Memory B cell (primary cell): ENCODE data around the gene FARP1.

Experiments
- ATAC-seq: fragments of 150-1000 bp; cut with Tn5 transposase; 2 replicates; pipeline ENCODE4 v1.10.0; 2021; ENCODE audit warnings: low read depth, mild to moderate bottlenecking, moderate library complexity
- DNase-seq, 2 donors: peaks; one replicate each; pipeline ENCODE4 v3.0.0; 2022; ENCODE audit warnings: low spot score in 2 of 2
- H3K27ac Mint-ChIP-seq: one replicate; pipeline ENCODE4 v1.8.0; 2022; ENCODE audit warnings: mild to moderate bottlenecking, moderate library complexity, mixed read lengths
- H3K27me3 Mint-ChIP-seq: one replicate; pipeline ENCODE4 v1.8.0; 2022; ENCODE audit warnings: mixed read lengths
- H3K36me3 Mint-ChIP-seq: one replicate; pipeline ENCODE4 v1.8.0; 2022; ENCODE audit warnings: mild to moderate bottlenecking, mixed read lengths
- H3K4me1 Mint-ChIP-seq: one replicate; pipeline ENCODE4 v1.8.0; 2022; ENCODE audit warnings: mixed read lengths
- H3K4me3 Mint-ChIP-seq: one replicate; pipeline ENCODE4 v1.8.0; 2022; ENCODE audit warnings: mild to moderate bottlenecking, moderate library complexity, mixed read lengths
- H3K9me3 Mint-ChIP-seq: one replicate; pipeline ENCODE4 v1.8.0; 2022; ENCODE audit warnings: mixed read lengths

FARP1 gene

GRCh38 chr13:98489446-98490194 lies 346.7 kb downstream of the FARP1 start:
- no peak overlapping the region for H3K4me3 Mint-ChIP-seq

DNA sequence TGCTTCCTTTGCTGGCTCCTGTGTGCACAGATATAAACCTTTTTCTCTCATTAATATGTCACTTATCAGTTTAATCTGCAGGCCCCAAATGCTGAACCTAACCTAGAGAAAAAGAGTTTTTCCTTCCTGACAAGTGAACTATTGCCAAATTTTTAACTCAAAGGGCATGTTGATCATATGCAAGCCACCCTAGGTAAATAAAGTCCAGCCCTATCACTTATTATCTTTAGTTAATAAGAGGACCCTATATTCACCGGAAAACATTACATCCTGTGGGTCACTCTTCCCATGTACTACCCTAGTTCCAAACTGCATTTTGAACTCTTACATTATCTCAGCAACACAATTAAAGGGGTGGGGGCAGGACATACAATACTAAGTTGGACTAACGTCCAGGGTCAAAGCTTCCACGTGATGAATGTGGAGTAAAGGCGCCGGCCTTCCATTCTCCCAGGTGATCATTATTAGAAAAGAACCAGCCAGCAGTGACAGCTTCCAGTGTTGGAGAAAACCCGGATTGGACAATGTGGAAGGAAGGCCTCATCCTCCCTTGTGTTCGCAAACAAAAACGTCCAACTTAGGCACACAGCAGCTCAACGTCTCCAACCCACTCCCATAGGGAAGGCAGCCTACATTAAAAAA lies 347.4 kb downstream of the FARP1 start:
- no peaks in the 10 kb centered on the region for H3K27me3 Mint-ChIP-seq
- peaks cover 68% of the 10 kb centered on the region for H3K4me1 Mint-ChIP-seq
- H3K27ac Mint-ChIP-seq = no peak overlapping the region
- H3K4me3 Mint-ChIP-seq = no peak overlapping the region
- ATAC-seq (no peak), DNase-seq (no peak)
- peaks cover 10% of the 10 kb centered on the region for H3K36me3 Mint-ChIP-seq
- H3K9me3 Mint-ChIP-seq = no peaks in the 10 kb centered on the region

More at GRCh38 chr13:98489446-98490194, 346.7 kb downstream of the FARP1 start:
- Mint-ChIP-seq H3K27ac (peak overlapping the region; percentile 70), H3K36me3 (peaks cover 10% of the 10 kb centered on the region), H3K27me3 (no peaks in the 10 kb centered on the region), H3K9me3 (no peaks in the 10 kb centered on the region), H3K4me1 (peaks cover 69% of the 10 kb centered on the region)
- no peak for ATAC-seq
- no peak for DNase-seq

DNA sequence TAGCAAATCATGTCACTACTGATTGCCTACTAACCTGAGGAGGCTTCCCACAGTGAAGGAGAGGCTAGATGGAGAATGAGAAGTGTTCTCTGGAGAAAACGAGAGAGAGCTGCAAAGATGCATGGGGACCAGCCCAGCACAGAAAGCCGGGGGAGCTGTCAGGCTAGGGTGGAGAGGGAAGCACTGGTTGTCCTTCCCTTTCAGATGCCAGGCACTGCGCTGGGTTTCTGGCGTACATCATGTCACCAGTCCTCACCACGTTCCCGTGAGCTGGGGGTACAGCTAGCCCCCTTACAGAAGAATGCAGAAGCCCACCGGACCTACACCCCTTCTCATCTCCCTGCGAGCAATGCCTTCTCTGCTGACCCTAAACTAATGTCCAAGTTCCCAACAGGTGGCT lies 348.0 kb downstream of the FARP1 start:
- Mint-ChIP-seq H3K9me3 (no peaks in the 10 kb centered on the region), H3K36me3 (peaks cover 10% of the 10 kb centered on the region), H3K27me3 (no peaks in the 10 kb centered on the region), H3K4me1 (peaks cover 64% of the 10 kb centered on the region), H3K27ac (no peak overlapping the region), H3K4me3 (no peak overlapping the region)
- no peak for ATAC-seq
- no peak for DNase-seq

DNA sequence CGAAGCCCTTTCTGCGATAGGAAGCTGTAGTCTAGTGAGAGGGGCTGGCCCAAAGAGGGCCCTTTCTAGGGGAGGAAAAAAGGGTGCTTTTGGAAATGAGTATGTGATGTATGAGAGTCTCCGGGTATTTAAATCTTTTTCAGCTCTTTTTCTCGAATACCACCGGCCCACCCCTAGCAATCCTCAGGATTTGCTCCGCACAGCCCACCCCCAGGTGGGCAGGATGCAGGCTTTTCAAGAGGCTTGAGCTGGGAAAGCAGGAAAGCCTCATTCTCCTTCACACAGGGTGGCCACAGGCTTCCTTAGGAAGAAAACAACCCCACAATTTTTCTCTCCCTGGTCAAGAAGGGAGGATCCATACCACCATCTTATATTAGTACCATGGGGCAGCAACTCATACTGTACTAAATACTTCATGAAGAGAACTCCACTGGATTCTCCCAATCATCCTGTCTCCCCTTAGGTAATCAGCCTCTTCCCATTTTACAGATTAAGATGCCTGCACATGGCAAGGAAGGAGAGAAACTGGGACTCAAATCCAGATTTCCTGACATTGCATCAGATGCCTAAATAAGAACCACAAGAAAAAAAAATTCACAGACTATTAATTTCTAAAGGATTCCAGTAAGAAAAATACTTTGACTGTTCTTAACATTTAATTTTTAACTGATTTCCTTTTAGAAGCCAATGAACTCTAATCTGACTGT lies 349.6 kb downstream of the FARP1 start:
- H3K27ac Mint-ChIP-seq = no peak overlapping the region
- ATAC-seq = no peak
- H3K36me3 Mint-ChIP-seq = peaks cover 11% of the 10 kb centered on the region
- DNase-seq = no peak
- peaks cover 64% of the 10 kb centered on the region for H3K4me1 Mint-ChIP-seq
- H3K9me3 Mint-ChIP-seq = no peaks in the 10 kb centered on the region
- no peaks in the 10 kb centered on the region for H3K27me3 Mint-ChIP-seq
- H3K4me3 Mint-ChIP-seq = no peak overlapping the region

- Mint-ChIP-seq H3K4me1 (peaks cover 64% of the 10 kb centered on the region), H3K27me3 (no peaks in the 10 kb centered on the region), H3K9me3 (no peaks in the 10 kb centered on the region), H3K36me3 (peaks cover 15% of the 10 kb centered on the region), H3K27ac (no peak overlapping the region), H3K4me3 (no peak overlapping the region)
- ATAC-seq (no peak), DNase-seq (no peak)
Observed at GRCh38 chr13:98493042-98493712, 350.3 kb downstream of the FARP1 start.

DNA sequence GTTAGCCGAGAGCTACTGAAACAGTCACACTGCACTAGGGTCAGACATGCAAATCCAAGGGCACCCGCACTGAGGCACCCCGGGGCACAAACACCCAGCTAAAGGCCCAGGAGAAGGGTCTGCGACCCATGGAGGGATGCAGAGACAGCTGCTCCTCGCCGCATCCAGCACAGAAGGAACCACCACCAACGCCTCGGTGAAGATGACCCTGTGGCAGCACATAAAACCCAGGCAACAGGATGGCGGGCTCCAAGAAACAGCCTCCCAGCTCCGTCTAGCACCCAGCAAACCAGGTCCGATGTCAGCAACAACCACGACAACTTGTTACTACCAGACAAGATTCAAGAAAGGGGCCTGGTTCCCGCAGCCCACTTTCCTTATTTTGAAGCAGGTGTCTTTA lies 351.9 kb downstream of the FARP1 start:
- Mint-ChIP-seq H3K36me3 (peaks cover 15% of the 10 kb centered on the region), H3K4me1 (peaks cover 55% of the 10 kb centered on the region), H3K9me3 (no peaks in the 10 kb centered on the region), H3K27ac (peak overlapping the region; percentile 35), H3K4me3 (no peak overlapping the region), H3K27me3 (no peaks in the 10 kb centered on the region)
- ATAC-seq (no peak), DNase-seq (no peak)

- H3K4me1 Mint-ChIP-seq = peaks cover 47% of the 10 kb centered on the region
- no peak overlapping the region for H3K4me3 Mint-ChIP-seq
- H3K27me3 Mint-ChIP-seq = no peaks in the 10 kb centered on the region
- H3K27ac Mint-ChIP-seq = peak overlapping the region; percentile 79
- no peaks in the 10 kb centered on the region for H3K9me3 Mint-ChIP-seq
- no peak for DNase-seq
- H3K36me3 Mint-ChIP-seq = peaks cover 12% of the 10 kb centered on the region
- ATAC-seq = no peak
Observed at GRCh38 chr13:98495627-98496478, 353.0 kb downstream of the FARP1 start.

DNA sequence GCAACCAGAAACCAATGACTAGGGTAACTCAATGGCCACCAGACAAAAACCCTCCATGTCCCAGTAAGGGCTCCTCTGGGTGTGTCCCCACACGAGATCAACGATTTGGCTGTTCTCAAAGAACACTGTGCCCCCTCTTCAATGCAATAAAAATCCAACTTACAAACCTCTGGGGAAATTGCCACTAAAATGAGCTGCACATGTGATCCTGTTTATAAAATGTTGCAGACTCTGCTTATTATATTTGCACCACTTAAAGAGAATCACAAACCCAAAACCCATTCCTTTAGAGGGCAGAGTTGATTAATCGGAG lies 353.5 kb downstream of the FARP1 start:
- H3K27me3 Mint-ChIP-seq = no peaks in the 10 kb centered on the region
- peaks cover 44% of the 10 kb centered on the region for H3K4me1 Mint-ChIP-seq
- peaks cover 10% of the 10 kb centered on the region for H3K36me3 Mint-ChIP-seq
- DNase-seq (no peak), ATAC-seq (no peak)
- H3K27ac Mint-ChIP-seq = no peak overlapping the region
- H3K9me3 Mint-ChIP-seq = no peaks in the 10 kb centered on the region
- H3K4me3 Mint-ChIP-seq = no peak overlapping the region

DNA sequence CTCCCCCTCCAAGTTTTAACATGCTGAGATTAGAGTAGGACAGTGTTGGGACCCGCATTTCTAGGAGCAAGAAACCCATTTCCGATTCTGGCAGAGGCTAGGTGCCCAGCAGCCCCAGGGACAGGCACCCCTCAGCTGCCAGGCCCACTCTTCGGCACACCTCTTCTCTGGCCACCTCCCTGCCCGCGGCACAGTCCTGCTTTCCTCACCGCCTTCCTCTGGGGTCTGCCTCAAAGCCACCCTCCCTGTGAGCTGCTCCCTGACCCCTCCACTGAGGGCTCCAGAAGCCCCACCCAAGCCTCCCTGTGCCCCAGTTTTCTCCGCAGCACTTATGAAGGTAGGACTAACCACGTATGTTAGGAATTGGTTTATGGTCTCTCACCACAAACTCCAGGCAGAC lies 354.1 kb downstream of the FARP1 start:
- H3K9me3 Mint-ChIP-seq = no peaks in the 10 kb centered on the region
- ATAC-seq (no peak), DNase-seq (no peak)
- H3K4me3 Mint-ChIP-seq = no peak overlapping the region
- H3K27me3 Mint-ChIP-seq = no peaks in the 10 kb centered on the region
- peak overlapping the region; percentile 72 for H3K27ac Mint-ChIP-seq
- peaks cover 45% of the 10 kb centered on the region for H3K4me1 Mint-ChIP-seq
- H3K36me3 Mint-ChIP-seq = peaks cover 9% of the 10 kb centered on the region

DNA sequence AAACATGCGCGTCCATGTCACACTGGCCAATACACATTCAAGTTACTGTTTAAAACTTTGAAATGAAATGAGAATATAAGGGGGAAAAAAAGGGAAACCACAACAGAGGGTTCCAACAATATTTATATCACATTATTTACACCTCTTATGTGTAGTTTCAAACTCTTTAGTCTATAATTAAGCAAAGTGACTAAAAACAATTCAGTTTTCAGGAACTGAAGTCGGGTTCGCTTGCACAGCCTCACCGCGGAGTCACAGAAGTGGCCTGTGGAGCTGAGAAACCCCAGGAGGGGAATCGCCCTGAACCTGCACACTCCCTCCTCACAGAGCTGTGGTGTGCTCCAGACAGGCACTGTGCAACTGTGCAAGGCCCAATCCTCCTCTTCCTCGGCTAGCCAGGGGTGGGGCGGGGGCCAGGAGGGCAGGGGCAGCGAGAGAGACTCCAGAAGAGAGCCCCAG lies 358.1 kb downstream of the FARP1 start:
- Mint-ChIP-seq H3K36me3 (peaks cover 7% of the 10 kb centered on the region), H3K9me3 (no peaks in the 10 kb centered on the region), H3K27me3 (no peaks in the 10 kb centered on the region), H3K27ac (peak overlapping the region; percentile 81), H3K4me3 (peak overlapping the region; percentile 24), H3K4me1 (peaks cover 60% of the 10 kb centered on the region)
- DNase-seq (no peak), ATAC-seq (peak; percentile 67)

GRCh38 chr13:98503175-98504028 lies 360.5 kb downstream of the FARP1 start:
- peaks cover 2% of the 10 kb centered on the region for H3K36me3 Mint-ChIP-seq
- peaks cover 54% of the 10 kb centered on the region for H3K4me1 Mint-ChIP-seq
- H3K9me3 Mint-ChIP-seq = no peaks in the 10 kb centered on the region
- peak overlapping the region; percentile 95 for H3K27ac Mint-ChIP-seq
- peak overlapping the region; percentile 62 for H3K4me3 Mint-ChIP-seq
- H3K27me3 Mint-ChIP-seq = no peaks in the 10 kb centered on the region
- DNase-seq = no peak
- ATAC-seq = no peak

DNA sequence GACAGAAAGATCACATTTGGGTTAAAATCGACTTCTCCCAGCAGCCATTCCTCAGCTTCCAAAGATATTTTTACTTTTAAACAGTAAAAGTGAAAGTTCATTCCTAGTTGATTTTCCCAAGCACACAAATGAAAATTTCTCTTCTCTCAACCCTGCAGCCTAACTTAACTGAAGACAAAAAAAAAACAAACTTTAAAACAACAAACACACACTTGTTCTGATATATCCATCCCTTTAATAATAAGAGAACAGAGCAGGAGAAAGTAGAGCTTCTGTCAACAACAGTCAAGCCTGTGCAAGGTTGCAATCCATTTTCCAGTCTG lies 361.1 kb downstream of the FARP1 start:
- no peak for DNase-seq
- Mint-ChIP-seq H3K27ac (peak overlapping the region; percentile 95), H3K27me3 (no peaks in the 10 kb centered on the region), H3K4me3 (peak overlapping the region; percentile 62), H3K9me3 (no peaks in the 10 kb centered on the region), H3K36me3 (peaks cover 2% of the 10 kb centered on the region), H3K4me1 (peaks cover 57% of the 10 kb centered on the region)
- no peak for ATAC-seq
